ENCODE measurements around the gene EPHA7.

The EPHA7 gene

GRCh38 chr6:93322651-93323050, 96.7 kb downstream of the EPHA7 start:
- no peak for DNase-seq

- peak; percentile 17 for DNase-seq
Measured at GRCh38 chr6:93319304-93319703, 100.1 kb downstream of the EPHA7 start.

- DNase-seq, result peak; percentile 40
Measured at GRCh38 chr6:93318121-93318520, 101.2 kb downstream of the EPHA7 start.

GRCh38 chr6:93317592-93317991, 101.8 kb downstream of the EPHA7 start:
- peak; percentile 71 for DNase-seq

- peak; percentile 40 for DNase-seq
Measured at GRCh38 chr6:93307505-93308409, 111.6 kb downstream of the EPHA7 start.

GRCh38 chr6:93305088-93305487, 114.3 kb downstream of the EPHA7 start:
- DNase-seq, result no peak

- no peak for DNase-seq
Measured at GRCh38 chr6:93304505-93304904, 114.9 kb downstream of the EPHA7 start.

GRCh38 chr6:93300661-93301060, 118.7 kb downstream of the EPHA7 start:
- DNase-seq, result peak; percentile 64

- DNase-seq, result no peak
Measured at GRCh38 chr6:93299622-93300021, 119.7 kb downstream of the EPHA7 start.

- DNase-seq, result no peak
Measured at GRCh38 chr6:93295631-93296030, 123.7 kb downstream of the EPHA7 start.

- peak; percentile 14 for DNase-seq
Measured at GRCh38 chr6:93294879-93295278, 124.5 kb downstream of the EPHA7 start.

GRCh38 chr6:93293872-93294271, 125.5 kb downstream of the EPHA7 start:
- peak; percentile 95 for DNase-seq

GRCh38 chr6:93293460-93293859, 125.9 kb downstream of the EPHA7 start:
- peak; percentile 81 for DNase-seq

- no peak for DNase-seq
Measured at GRCh38 chr6:93282521-93283031, 136.8 kb downstream of the EPHA7 start.

GRCh38 chr6:93278241-93278640, 141.1 kb downstream of the EPHA7 start:
- DNase-seq, result no peak

- peak; percentile 10 for DNase-seq
Measured at GRCh38 chr6:93272896-93273295, 146.5 kb downstream of the EPHA7 start.

- DNase-seq, result peak; percentile 85
Measured at GRCh38 chr6:93272211-93272610, 147.1 kb downstream of the EPHA7 start.

- no peak for DNase-seq
Measured at GRCh38 chr6:93266116-93266817, 153.1 kb downstream of the EPHA7 start.

GRCh38 chr6:93260881-93261280, 158.5 kb downstream of the EPHA7 start:
- no peak for DNase-seq

GRCh38 chr6:93259332-93259731, 160.0 kb downstream of the EPHA7 start:
- no peak for DNase-seq

- no peak for DNase-seq
Measured at GRCh38 chr6:93252930-93253329, 166.4 kb downstream of the EPHA7 start.

GRCh38 chr6:93248631-93249030, 170.7 kb downstream of the EPHA7 start:
- DNase-seq, result no peak

- peak; percentile 39 for DNase-seq
Measured at GRCh38 chr6:93243231-93243778, 176.1 kb downstream of the EPHA7 start.

GRCh38 chr6:93242049-93242448, 177.3 kb downstream of the EPHA7 start:
- no peak for DNase-seq
